Measurements from ENCODE around the gene KCND3.

DNA sequence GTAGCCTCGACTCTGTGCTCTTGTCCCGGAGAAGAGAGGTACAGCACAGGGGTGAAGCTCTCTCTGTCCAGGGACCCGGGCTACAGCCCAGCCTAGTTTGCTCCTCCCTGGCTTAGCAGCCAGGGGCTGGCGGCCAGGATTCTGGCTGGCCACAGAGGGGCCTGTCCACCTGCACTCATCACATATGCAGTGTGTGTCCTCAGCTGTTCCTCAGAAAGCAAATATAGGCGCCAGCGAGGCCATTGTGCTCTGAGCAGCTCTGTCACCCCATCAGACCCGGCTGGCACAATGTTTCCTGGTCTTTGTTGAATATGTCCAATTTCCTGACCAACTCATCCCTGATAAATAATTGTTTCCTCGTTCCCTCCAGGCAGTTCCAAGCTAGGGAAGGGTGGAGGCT is 28.5 kb downstream of the KCND3 start:
- TF ChIP-seq TCF4 (CRISPR knock-in tag; IDR thresholded peaks at IDR 0.05; ENCODE audit: borderline replicate concordance) (no peak), RARB (CRISPR knock-in tag; IDR thresholded peaks at IDR 0.05) (no peak), OSR1 (CRISPR knock-in tag; IDR thresholded peaks at IDR 0.05) (no peak), ZFP30 (CRISPR knock-in tag; IDR thresholded peaks at IDR 0.05) (no peak), CREB5 (CRISPR knock-in tag; IDR thresholded peaks at IDR 0.05; ENCODE audit: low read depth) (no peak), ZNF565 (CRISPR knock-in tag; conservative IDR thresholded peaks at IDR 0.05; ENCODE audit: low read depth) (no peak), SNAI2 (CRISPR knock-in tag; IDR thresholded peaks at IDR 0.05) (no peak), ARNTL (CRISPR knock-in tag; IDR thresholded peaks at IDR 0.05; ENCODE audit: borderline replicate concordance, low read depth) (no peak)
- TF ChIP-seq, protein P1, sequence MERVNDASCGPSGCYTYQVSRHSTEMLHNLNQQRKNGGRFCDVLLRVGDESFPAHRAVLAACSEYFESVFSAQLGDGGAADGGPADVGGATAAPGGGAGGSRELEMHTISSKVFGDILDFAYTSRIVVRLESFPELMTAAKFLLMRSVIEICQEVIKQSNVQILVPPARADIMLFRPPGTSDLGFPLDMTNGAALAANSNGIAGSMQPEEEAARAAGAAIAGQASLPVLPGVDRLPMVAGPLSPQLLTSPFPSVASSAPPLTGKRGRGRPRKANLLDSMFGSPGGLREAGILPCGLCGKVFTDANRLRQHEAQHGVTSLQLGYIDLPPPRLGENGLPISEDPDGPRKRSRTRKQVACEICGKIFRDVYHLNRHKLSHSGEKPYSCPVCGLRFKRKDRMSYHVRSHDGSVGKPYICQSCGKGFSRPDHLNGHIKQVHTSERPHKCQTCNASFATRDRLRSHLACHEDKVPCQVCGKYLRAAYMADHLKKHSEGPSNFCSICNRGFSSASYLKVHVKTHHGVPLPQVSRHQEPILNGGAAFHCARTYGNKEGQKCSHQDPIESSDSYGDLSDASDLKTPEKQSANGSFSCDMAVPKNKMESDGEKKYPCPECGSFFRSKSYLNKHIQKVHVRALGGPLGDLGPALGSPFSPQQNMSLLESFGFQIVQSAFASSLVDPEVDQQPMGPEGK (CRISPR knock-in tag; IDR thresholded peaks at IDR 0.05; ENCODE audit: borderline replicate concordance), result no peak

Measured in SK-N-SH treated with all-trans-retinoic acid at 6 μM for 48 hours (cell line).